Neural progenitor cell (in vitro differentiated cells): ENCODE data around the gene TBCA.

Experiments used
- EZH2 ChIP-seq: fragments of 200-600 bp; sonication (generic); IDR thresholded peaks from 2 replicates; pipeline ENCODE4 v1.6.1; 2017; ENCODE audit warnings: antibody characterized with exemption, mild to moderate bottlenecking, moderate library complexity
- EZH2phosphoT487 ChIP-seq: fragments of 200-600 bp; sonication (generic); IDR thresholded peaks from 2 replicates; pipeline ENCODE4 v1.6.1; 2017; ENCODE audit warnings: antibody characterized with exemption

- TF ChIP-seq EZH2phosphoT487 = no peak
- TF ChIP-seq EZH2 = no peak
Measured at GRCh38 chr5:77798456-77798855, 22.3 kb upstream of the TBCA start.
